ENCODE measurements around the gene EXOC2. TPM values are rescaled to one million over a fixed set of nuclear protein-coding genes. Genes with fewer than 3 reads are reported as not detected.

Gene EXOC2
- total RNA-seq, 1 donor from 2014 or later = 46.5 TPM

DNA sequence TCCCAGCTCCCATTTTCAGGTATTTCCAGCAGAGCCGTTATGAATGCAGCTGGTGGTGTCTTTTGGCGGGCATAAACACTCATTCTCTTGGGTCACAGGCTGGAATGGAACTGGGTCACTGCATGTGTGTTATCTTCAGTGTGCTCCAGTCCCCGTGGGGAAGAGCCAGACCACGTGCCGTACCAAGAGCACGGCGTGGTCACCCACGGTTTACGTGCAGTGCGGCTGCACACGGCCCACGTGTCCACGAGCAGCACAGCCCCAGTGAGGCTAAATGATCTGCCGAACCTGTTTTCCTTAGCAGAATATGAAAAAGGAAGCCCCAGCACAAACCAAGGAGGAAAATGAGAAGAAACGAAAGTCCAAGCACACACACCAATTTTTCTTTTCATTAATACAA, 179.9 kb downstream of the EXOC2 start:
- Histone ChIP-seq H4K20me1 (ENCODE audit: low read depth) (no peaks in the 10 kb centered on the region), H3K27ac (no peak overlapping the region), H3F3A (ENCODE audit: low read depth) (no peaks in the 10 kb centered on the region), H3K79me2 (ENCODE audit: low read depth) (no peaks in the 10 kb centered on the region), H2AFZ (replicated peaks) (no peak overlapping the region), H3K9ac (no peak overlapping the region), H3K4me2 (no peak overlapping the region), H3K27me3 (no peaks in the 10 kb centered on the region), H3K4me1 (peaks cover 11% of the 10 kb centered on the region), H3K36me3 (no peaks in the 10 kb centered on the region), H3K9me3 (ENCODE audit: low read depth) (no peaks in the 10 kb centered on the region), H3K4me3 (no peak overlapping the region)
- H3K27ac Mint-ChIP-seq = no peak overlapping the region
- peaks cover 20% of the 10 kb centered on the region for H3K36me3 Mint-ChIP-seq
- no peaks in the 10 kb centered on the region for H3K27me3 Mint-ChIP-seq (ENCODE audit: insufficient read depth, low read depth)
- DNase-seq (ENCODE audit: low spot score) = no peak
- peaks cover 4% of the 10 kb centered on the region for H3K4me1 Mint-ChIP-seq
- no peak overlapping the region for H3K4me3 Mint-ChIP-seq
- TF ChIP-seq EZH2phosphoT487 (IDR thresholded peaks at IDR 0.05) (no peak), EZH2 (IDR thresholded peaks at IDR 0.05) (no peak)
- TF ChIP-seq, protein P1, sequence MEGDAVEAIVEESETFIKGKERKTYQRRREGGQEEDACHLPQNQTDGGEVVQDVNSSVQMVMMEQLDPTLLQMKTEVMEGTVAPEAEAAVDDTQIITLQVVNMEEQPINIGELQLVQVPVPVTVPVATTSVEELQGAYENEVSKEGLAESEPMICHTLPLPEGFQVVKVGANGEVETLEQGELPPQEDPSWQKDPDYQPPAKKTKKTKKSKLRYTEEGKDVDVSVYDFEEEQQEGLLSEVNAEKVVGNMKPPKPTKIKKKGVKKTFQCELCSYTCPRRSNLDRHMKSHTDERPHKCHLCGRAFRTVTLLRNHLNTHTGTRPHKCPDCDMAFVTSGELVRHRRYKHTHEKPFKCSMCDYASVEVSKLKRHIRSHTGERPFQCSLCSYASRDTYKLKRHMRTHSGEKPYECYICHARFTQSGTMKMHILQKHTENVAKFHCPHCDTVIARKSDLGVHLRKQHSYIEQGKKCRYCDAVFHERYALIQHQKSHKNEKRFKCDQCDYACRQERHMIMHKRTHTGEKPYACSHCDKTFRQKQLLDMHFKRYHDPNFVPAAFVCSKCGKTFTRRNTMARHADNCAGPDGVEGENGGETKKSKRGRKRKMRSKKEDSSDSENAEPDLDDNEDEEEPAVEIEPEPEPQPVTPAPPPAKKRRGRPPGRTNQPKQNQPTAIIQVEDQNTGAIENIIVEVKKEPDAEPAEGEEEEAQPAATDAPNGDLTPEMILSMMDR (IDR thresholded peaks at IDR 0.05) = no peak
- peaks cover 13% of the 10 kb centered on the region for H3K9me3 Mint-ChIP-seq

DNA sequence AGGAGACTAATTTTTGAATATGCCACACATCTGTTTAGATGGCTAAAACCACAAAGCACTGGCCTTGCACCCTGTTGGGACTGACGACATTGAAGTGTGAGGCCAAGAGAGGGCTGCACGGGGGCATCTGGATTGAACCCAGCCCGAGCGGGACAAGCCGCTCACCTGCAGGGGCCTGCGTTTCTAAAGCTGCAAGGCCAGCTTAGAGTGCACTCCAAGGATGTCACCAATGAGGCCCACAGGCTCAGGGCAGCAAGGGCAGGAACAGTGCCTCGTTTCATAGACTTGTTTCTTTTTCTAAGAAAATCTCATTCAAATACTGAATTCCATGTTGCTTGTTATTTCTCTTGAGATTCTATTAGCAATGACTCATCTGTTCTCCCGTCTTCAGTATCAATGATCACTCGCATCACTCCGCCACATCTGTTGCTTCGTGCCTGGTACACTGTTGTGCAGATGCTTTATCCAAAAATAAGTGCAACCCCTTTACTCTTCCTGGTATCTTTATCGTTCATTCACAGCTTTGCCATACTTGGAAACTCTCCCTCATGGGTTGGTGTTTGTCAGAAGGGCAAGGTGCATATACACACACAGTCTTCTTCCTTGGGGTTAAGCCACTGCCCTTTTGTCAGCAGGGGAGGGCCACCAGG, 181.3 kb downstream of the EXOC2 start:
- no peaks in the 10 kb centered on the region for H3K9me3 ChIP-seq (ENCODE audit: low read depth)
- TF ChIP-seq EZH2phosphoT487 (IDR thresholded peaks at IDR 0.05) = no peak
- TF ChIP-seq EZH2 (IDR thresholded peaks at IDR 0.05) = no peak
- TF ChIP-seq, protein P1 (IDR thresholded peaks at IDR 0.05) = no peak
- Mint-ChIP-seq H3K4me1 (peaks cover 4% of the 10 kb centered on the region), H3K27me3 (ENCODE audit: insufficient read depth, low read depth) (no peaks in the 10 kb centered on the region), H3K4me3 (no peak overlapping the region), H3K9me3 (peaks cover 6% of the 10 kb centered on the region), H3K27ac (no peak overlapping the region), H3K36me3 (peaks cover 12% of the 10 kb centered on the region)
- no peaks in the 10 kb centered on the region for H3F3A ChIP-seq (ENCODE audit: low read depth)
- no peak overlapping the region for H3K9ac ChIP-seq
- no peaks in the 10 kb centered on the region for H3K36me3 ChIP-seq
- no peaks in the 10 kb centered on the region for H3K27me3 ChIP-seq
- H4K20me1 ChIP-seq (ENCODE audit: low read depth) = no peaks in the 10 kb centered on the region
- peaks cover 11% of the 10 kb centered on the region for H3K4me1 ChIP-seq
- no peak overlapping the region for H3K4me3 ChIP-seq
- H3K27ac ChIP-seq = no peak overlapping the region
- H2AFZ ChIP-seq (replicated peaks) = no peak overlapping the region
- DNase-seq (ENCODE audit: low spot score) = no peak
- no peaks in the 10 kb centered on the region for H3K79me2 ChIP-seq (ENCODE audit: low read depth)
- H3K4me2 ChIP-seq = no peak overlapping the region

DNA sequence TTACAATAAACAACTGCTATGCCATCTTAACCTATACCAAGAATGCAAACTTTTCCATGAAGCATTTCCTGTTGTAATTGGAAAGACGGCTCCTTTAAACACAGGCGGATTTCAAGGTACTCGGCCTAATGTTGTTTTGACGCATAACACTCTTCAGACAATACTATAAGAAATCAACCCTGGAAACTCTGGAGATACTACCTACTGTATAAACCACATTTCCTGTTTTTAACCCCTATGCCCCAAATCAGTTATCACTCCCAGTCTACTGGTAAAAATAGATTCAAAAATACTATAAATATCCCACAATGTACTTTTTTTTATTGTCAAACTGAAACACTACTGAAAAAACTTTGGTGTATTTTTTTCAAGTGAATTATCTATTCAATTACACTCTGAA, 183.3 kb downstream of the EXOC2 start:
- Mint-ChIP-seq H3K27me3 (ENCODE audit: insufficient read depth, low read depth) (no peaks in the 10 kb centered on the region), H3K27ac (no peak overlapping the region)
- DNase-seq (ENCODE audit: low spot score) = no peak

More for the DNA sequence above, 183.3 kb downstream of the EXOC2 start:
- no peaks in the 10 kb centered on the region for H3F3A ChIP-seq (ENCODE audit: low read depth)
- H3K4me1 Mint-ChIP-seq = peaks cover 4% of the 10 kb centered on the region
- no peaks in the 10 kb centered on the region for H3K79me2 ChIP-seq (ENCODE audit: low read depth)
- H3K4me3 ChIP-seq = no peak overlapping the region
- no peaks in the 10 kb centered on the region for H4K20me1 ChIP-seq (ENCODE audit: low read depth)
- TF ChIP-seq EZH2 (IDR thresholded peaks at IDR 0.05) = no peak
- no peak for TF ChIP-seq EZH2phosphoT487 (IDR thresholded peaks at IDR 0.05)
- TF ChIP-seq, protein P1 (IDR thresholded peaks at IDR 0.05) = no peak
- H3K36me3 ChIP-seq = no peaks in the 10 kb centered on the region
- H3K27me3 ChIP-seq = no peaks in the 10 kb centered on the region
- no peak overlapping the region for H3K4me3 Mint-ChIP-seq
- H2AFZ ChIP-seq (replicated peaks) = no peak overlapping the region
- H3K9me3 Mint-ChIP-seq = no peaks in the 10 kb centered on the region
- no peak overlapping the region for H3K27ac ChIP-seq
- no peak overlapping the region for H3K4me2 ChIP-seq
- no peaks in the 10 kb centered on the region for H3K9me3 ChIP-seq (ENCODE audit: low read depth)
- peaks cover 7% of the 10 kb centered on the region for H3K36me3 Mint-ChIP-seq
- H3K4me1 ChIP-seq = peaks cover 3% of the 10 kb centered on the region
- no peak overlapping the region for H3K9ac ChIP-seq
